Esophagus mucosa (tissue), 1 donor: Measurements from ENCODE around the gene SLC2A11. TPM values are rescaled to one million over a fixed set of nuclear protein-coding genes. Genes with fewer than 3 reads are reported as not detected.
"Not testable (repeated sequence)": the region's sequence is repeated elsewhere in the genome, so short reads cannot be mapped to it uniquely, and the experiment has no call there.

Experiments used
- ATAC-seq: fragments of 200-7000 bp; cut with Tn5 transposase; one replicate; pipeline ENCODE4 v1.9.1; 2020
- total RNA-seq: library from RNA; stranded (reverse); gene quantifications from one replicate; pipeline ENCODE4 v1.2.4, GENCODE V29; 2023
- donor health status: DM: yes; HTN: yes; CAD: no.

SLC2A11 gene
- total RNA-seq, 1 donor from 2014 or later: 1.2 TPM

GRCh38 chr22:23891726-23892125 lies 34.1 kb downstream of the SLC2A11 start:
- ATAC-seq: no peak

DNA sequence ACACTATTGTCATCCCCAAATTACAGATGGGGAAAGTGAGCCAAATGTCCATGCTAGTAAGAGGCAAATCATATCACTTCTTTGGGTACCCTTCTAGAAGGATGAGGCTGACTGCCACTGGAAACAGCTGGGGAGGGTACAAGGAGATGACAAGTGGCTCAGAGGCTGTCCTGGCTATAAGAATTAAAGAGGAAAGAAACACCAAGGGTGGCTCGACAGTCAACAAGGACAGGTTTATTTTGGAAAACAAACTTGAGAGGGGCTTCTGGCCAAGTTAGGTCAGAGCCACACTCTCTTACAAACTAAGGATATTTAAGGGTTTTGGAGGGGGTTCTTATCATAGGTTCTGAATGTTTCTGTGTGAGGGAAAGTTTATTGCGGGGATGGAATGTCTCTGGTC lies 34.5 kb downstream of the SLC2A11 start:
- no peak for ATAC-seq

GRCh38 chr22:23892706-23893105 lies 35.0 kb downstream of the SLC2A11 start:
- ATAC-seq: no peak

- peak; percentile 0 for ATAC-seq
Measured at GRCh38 chr22:23893121-23893944, 35.7 kb downstream of the SLC2A11 start.

DNA sequence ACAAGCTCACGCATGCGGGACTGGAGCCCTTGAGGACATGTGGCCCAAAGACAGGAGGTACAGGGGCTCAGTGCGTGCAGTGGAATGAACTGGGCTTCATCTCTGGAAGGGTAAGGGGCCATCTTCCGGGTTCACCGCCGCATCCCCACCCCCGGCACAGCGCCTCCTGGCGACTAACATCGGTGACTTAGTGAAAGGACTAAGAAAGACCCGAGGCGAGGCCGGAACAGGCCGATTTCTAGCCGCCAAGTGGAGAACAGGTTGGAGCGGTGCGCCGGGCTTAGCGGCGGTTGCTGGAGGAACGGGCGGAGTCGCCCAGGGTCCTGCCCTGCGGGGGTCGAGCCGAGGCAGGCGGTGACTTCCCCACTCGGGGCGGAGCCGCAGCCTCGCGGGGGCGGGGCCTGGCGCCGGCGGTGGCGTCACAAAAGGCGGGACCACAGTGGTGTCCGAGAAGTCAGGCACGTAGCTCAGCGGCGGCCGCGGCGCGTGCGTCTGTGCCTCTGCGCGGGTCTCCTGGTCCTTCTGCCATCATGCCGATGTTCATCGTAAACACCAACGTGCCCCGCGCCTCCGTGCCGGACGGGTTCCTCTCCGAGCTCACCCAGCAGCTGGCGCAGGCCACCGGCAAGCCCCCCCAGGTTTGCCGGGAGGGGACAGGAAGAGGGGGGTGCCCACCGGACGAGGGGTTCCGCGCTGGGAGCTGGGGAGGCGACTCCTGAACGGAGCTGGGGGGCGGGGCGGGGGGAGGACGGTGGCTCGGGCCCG lies 36.5 kb downstream of the SLC2A11 start, which contains the start of gene MIF:
Gene MIF, plus strand, starts transcription at position 439 of the 765 bp plus-strand sequence. Its CDS starts 92 bp downstream, at position 531.
- ATAC-seq: peak; percentile 92

DNA sequence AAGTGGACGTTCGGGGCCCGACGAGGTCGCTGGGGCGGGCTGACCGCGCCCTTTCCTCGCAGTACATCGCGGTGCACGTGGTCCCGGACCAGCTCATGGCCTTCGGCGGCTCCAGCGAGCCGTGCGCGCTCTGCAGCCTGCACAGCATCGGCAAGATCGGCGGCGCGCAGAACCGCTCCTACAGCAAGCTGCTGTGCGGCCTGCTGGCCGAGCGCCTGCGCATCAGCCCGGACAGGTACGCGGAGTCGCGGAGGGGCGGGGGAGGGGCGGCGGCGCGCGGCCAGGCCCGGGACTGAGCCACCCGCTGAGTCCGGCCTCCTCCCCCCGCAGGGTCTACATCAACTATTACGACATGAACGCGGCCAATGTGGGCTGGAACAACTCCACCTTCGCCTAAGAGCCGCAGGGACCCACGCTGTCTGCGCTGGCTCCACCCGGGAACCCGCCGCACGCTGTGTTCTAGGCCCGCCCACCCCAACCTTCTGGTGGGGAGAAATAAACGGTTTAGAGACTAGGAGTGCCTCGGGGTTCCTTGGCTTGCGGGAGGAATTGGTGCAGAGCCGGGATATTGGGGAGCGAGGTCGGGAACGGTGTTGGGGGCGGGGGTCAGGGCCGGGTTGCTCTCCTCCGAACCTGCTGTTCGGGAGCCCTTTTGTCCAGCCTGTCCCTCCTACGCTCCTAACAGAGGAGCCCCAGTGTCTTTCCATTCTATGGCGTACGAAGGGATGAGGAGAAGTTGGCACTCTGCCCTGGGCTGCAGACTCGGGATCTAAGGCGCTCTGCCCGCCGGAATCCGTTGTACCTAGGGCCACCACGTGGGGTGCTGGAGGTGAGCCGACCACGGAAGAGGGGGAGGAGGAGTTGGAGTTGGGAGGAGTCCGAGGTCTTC lies 37.3 kb downstream of the SLC2A11 start:
- peak; percentile 60 for ATAC-seq

GRCh38 chr22:23895599-23896144 lies 38.0 kb downstream of the SLC2A11 start:
- no peak for ATAC-seq

GRCh38 chr22:23896166-23896522 lies 38.5 kb downstream of the SLC2A11 start:
- no peak for ATAC-seq

GRCh38 chr22:23896523-23897186 lies 39.0 kb downstream of the SLC2A11 start:
- no peak for ATAC-seq

- no peak for ATAC-seq
Measured at GRCh38 chr22:23897320-23897719, 39.6 kb downstream of the SLC2A11 start.

DNA sequence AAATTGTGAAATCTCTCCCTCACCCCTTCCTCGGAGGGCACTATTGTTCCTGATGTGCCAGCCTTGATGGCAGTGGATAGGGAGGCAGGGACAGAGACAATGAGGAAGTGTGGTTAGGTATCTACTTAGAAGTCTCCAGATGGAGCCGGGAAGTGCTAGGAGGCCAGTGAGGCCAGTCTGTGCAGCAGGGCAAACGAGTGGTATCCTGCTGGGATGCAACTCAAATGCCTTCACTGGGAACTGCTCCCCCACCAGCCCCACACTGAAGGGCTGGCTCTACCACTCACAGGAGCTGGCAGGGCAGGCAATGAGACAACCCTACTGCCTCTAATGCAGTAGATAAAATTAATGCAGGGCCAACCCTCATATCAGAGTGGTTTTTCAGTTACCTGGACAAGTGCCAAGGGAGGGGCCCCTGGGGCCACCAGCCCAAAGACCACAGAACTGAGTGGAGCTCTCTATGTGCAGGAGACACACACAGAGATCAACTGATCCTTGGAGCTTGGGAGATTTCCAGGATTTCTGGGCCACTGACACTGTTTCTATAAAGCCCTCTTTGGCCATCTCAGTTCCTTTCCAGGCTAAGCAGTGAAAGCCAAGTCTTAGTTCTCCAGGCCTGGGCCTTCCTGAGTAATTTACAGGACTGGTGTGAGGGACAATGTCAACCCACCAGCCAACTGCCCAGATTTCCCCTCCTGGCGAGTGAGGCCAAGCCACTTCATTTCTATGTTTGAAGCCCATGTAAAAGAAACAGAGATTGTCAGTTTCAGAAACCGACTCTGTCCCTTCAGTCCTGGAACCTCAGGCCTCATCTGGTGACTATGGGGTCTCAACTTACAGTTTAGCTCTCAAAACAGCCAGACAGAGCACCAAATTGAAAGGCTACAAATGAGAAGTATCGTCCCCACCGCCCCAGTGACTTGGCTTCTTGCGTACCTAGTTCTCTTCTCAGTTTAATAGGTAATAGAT lies 40.6 kb downstream of the SLC2A11 start:
- ATAC-seq: no peak

GRCh38 chr22:23899042-23899745 lies 41.5 kb downstream of the SLC2A11 start:
- no peak for ATAC-seq

DNA sequence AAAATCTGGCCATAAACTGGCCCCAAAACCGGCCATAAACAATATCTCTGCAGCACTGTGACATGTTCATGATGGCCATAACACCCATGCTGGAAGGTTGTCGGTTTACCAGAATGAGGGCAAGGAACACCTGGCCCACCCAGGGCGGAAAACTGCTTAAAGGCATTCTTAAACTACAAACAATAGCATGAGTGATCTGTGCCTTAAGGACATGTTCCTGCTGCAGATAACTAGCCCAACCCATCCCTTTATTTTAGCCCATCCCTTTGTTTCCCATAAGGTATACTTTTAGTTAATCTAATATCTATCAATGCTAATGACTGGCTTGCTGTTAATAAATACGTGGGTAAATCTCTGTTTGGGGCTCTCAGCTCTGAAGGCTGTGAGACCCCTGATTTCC lies 42.6 kb downstream of the SLC2A11 start:
- not testable (repeated sequence) for ATAC-seq

DNA sequence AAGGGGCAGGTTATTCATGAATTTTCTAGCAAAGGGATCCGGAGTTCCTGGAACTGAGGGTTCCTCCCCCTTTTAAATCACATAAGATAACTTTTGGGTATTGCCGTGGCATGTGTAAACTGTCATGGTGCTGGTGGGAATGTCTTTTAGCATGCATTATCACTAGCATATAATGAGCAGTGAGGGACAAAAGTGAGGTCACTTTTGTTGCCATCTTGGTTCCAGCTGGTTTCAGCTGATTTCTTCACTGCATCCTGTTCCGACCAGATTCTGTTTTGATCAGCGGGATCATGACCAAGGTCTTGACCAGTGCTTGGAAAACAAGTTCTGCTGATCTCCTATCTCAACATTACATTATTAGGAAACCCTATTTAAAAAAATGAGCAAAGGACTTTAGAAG lies 43.9 kb downstream of the SLC2A11 start:
- ATAC-seq: no peak

DNA sequence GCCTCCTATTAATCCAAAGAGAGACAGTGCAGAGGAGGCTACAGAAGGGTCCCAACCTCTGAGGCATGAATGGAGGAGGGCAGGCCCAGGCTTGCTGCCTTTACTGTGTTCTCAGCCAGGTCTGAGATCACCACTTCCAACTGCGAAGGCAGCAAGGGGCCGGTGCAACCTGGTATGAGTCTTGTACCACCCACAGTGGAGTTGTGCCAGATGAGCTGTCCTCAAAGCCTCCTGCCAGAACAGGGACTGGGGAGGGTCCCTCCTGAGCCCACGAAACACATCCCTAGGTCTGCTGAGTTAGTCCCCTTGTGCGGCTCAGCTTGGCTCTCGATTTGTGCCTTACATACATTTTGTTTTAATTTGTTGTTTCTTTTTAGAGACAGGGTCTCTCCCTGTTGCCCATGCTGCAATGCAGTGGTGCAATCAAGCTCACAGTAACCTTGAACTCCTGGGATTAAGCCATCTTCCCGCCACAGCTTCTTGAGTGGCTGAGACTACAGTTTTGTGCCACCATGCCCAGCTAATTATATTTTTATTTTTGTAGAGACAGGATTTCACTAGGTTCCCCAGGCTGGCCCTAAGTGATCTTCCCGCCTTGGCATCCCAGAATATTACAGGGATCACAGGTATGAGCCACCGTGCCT lies 45.8 kb downstream of the SLC2A11 start:
- ATAC-seq: peak; percentile 72

- no peak for ATAC-seq
Measured at GRCh38 chr22:23904573-23905254, 47.0 kb downstream of the SLC2A11 start.

DNA sequence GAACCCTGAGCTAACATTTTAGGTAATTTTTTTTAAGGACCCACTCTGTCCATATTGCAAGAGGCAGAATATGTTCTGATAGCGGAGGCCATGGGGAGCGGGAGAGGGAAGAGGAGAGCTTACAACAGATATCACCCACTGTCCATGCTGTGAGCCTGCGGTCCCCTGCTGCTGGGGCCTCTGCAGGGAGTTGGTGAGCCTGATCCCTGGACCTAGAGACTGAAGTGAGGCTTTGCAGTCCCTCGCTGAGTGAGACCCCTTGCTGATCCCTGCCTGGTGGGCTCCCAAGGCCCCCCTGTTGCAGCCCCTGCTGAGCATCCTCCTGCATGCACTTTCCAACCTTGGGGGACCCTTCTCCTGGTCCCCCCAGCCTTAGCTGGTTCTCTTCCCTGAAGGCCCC lies 49.0 kb downstream of the SLC2A11 start:
- ATAC-seq: no peak

- not testable (repeated sequence) for ATAC-seq
Measured at GRCh38 chr22:23907423-23907822, 49.7 kb downstream of the SLC2A11 start.
